Measurements from ENCODE around the gene PLCB4. TPM values are rescaled to one million over a fixed set of nuclear protein-coding genes. Genes with fewer than 3 reads are reported as not detected.
A peak's percentile ranks its signal among the peaks of the same experiment; 100 is the strongest.

PLCB4 gene
- total RNA-seq, 1 experiment from 2014 or later: 12.6 TPM

DNA sequence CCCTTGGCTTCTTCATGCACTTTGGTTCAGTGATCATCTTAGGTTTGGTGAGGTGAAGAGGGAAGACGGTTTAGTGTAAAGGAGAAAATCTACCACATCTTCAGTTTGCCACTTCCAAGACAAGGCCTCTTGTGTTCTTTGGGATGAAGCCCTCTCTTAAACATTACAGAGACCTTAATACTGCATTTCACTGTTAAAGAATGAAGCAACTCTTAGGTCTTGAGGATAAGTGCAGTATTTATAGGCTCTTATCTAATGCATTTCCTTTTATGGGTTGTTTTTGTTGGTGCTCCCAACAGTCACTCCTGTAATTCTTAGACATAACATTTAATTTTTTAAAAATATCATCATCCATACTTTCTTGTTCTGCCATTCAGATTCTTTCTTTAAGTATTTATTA is 305.6 kb downstream of the PLCB4 start (continued):
- TF ChIP-seq, protein P1, sequence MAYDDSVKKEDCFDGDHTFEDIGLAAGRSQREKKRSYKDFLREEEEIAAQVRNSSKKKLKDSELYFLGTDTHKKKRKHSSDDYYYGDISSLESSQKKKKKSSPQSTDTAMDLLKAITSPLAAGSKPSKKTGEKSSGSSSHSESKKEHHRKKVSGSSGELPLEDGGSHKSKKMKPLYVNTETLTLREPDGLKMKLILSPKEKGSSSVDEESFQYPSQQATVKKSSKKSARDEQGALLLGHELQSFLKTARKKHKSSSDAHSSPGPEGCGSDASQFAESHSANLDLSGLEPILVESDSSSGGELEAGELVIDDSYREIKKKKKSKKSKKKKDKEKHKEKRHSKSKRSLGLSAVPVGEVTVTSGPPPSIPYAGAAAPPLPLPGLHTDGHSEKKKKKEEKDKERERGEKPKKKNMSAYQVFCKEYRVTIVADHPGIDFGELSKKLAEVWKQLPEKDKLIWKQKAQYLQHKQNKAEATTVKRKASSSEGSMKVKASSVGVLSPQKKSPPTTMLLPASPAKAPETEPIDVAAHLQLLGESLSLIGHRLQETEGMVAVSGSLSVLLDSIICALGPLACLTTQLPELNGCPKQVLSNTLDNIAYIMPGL (CRISPR knock-in tag; IDR thresholded peaks at IDR 0.05): no peak
- TF ChIP-seq MYBL2 (CRISPR knock-in tag; IDR thresholded peaks at IDR 0.05) (no peak), TEAD1 (CRISPR knock-in tag; IDR thresholded peaks at IDR 0.05) (no peak), NR2C2 (CRISPR knock-in tag; IDR thresholded peaks at IDR 0.05) (no peak), SMAD4 (CRISPR knock-in tag; IDR thresholded peaks at IDR 0.05) (no peak), NR1H2 (CRISPR knock-in tag; IDR thresholded peaks at IDR 0.05) (no peak), ESRRA (CRISPR knock-in tag; IDR thresholded peaks at IDR 0.05; ENCODE audit: borderline replicate concordance) (no peak), TEAD4 (CRISPR knock-in tag; IDR thresholded peaks at IDR 0.05) (no peak), EMX1 (CRISPR knock-in tag; IDR thresholded peaks at IDR 0.05) (no peak), JUN (CRISPR knock-in tag; IDR thresholded peaks at IDR 0.05) (no peak), ATF1 (CRISPR knock-in tag; IDR thresholded peaks at IDR 0.05) (no peak)
- TF ChIP-seq, protein P2, sequence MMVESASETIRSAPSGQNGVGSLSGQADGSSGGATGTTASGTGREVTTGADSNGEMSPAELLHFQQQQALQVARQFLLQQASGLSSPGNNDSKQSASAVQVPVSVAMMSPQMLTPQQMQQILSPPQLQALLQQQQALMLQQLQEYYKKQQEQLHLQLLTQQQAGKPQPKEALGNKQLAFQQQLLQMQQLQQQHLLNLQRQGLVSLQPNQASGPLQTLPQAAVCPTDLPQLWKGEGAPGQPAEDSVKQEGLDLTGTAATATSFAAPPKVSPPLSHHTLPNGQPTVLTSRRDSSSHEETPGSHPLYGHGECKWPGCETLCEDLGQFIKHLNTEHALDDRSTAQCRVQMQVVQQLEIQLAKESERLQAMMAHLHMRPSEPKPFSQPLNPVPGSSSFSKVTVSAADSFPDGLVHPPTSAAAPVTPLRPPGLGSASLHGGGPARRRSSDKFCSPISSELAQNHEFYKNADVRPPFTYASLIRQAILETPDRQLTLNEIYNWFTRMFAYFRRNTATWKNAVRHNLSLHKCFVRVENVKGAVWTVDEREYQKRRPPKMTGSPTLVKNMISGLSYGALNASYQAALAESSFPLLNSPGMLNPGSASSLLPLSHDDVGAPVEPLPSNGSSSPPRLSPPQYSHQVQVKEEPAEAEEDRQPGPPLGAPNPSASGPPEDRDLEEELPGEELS (CRISPR knock-in tag; IDR thresholded peaks at IDR 0.05): no peak
- TF ChIP-seq, protein P3, sequence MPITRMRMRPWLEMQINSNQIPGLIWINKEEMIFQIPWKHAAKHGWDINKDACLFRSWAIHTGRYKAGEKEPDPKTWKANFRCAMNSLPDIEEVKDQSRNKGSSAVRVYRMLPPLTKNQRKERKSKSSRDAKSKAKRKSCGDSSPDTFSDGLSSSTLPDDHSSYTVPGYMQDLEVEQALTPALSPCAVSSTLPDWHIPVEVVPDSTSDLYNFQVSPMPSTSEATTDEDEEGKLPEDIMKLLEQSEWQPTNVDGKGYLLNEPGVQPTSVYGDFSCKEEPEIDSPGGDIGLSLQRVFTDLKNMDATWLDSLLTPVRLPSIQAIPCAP (CRISPR knock-in tag; IDR thresholded peaks at IDR 0.05): no peak
- TF ChIP-seq, protein P4, sequence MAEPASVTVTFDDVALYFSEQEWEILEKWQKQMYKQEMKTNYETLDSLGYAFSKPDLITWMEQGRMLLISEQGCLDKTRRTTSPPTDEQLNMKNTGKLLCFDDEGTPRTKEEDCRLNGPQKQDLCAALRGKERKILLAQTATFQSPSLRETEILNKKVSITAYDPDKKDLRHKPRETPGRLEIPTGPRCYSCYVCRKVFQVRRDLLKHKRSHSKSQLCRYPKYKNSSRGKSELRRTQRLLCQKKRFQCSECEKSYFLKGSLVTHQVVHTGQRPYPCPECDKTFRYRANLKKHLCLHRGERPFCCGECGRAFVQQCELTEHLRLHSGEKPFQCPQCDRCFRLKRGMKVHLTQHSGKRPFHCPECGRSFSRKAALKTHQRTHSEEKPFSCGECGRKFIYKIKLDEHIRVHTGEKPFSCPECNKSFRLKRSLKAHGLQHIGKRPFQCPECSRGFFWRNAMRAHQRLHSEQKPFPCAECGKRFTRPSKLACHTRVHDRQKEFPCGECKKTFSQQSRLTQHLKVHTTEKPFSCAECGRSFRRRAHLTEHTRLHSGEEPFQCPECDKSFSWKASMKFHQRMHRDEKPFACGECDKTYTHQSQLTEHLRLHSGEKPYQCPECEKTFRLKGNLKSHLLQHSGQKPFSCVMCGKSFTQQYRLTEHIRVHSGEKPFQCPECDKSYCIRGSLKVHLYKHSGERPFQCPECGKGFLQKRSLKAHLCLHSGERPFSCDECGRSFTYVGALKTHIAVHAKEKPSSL (CRISPR knock-in tag; conservative IDR thresholded peaks at IDR 0.05): no peak
- TF ChIP-seq, protein P5, sequence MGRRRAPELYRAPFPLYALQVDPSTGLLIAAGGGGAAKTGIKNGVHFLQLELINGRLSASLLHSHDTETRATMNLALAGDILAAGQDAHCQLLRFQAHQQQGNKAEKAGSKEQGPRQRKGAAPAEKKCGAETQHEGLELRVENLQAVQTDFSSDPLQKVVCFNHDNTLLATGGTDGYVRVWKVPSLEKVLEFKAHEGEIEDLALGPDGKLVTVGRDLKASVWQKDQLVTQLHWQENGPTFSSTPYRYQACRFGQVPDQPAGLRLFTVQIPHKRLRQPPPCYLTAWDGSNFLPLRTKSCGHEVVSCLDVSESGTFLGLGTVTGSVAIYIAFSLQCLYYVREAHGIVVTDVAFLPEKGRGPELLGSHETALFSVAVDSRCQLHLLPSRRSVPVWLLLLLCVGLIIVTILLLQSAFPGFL (CRISPR knock-in tag; IDR thresholded peaks at IDR 0.05; ENCODE audit: borderline replicate concordance): no peak
- TF ChIP-seq, protein P6, sequence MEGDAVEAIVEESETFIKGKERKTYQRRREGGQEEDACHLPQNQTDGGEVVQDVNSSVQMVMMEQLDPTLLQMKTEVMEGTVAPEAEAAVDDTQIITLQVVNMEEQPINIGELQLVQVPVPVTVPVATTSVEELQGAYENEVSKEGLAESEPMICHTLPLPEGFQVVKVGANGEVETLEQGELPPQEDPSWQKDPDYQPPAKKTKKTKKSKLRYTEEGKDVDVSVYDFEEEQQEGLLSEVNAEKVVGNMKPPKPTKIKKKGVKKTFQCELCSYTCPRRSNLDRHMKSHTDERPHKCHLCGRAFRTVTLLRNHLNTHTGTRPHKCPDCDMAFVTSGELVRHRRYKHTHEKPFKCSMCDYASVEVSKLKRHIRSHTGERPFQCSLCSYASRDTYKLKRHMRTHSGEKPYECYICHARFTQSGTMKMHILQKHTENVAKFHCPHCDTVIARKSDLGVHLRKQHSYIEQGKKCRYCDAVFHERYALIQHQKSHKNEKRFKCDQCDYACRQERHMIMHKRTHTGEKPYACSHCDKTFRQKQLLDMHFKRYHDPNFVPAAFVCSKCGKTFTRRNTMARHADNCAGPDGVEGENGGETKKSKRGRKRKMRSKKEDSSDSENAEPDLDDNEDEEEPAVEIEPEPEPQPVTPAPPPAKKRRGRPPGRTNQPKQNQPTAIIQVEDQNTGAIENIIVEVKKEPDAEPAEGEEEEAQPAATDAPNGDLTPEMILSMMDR (IDR thresholded peaks at IDR 0.05): no peak

DNA sequence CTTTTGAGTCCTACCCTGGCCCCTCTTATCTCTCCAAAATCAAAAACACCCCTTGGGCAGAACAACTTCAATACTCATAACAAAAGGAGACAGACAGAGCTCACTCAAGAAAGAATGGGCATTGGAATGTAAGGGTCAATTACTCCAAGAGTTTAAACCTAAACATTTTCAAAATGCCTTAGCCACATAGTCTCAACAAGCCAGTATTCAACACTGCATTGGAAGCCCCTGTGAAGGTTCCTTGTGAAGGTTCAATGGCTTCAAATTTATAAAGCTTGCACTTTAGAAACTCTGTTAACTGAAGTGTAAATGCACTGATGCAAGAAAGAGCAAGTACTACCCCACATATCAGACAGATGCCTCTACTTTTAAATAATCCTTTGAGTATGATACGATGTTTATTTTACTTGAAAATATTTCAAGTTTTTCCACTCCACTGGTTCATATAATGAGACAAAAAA is 306.4 kb downstream of the PLCB4 start:
- TF ChIP-seq NFE2L1 (CRISPR knock-in tag; IDR thresholded peaks at IDR 0.05): no peak
- TF ChIP-seq, protein P7, sequence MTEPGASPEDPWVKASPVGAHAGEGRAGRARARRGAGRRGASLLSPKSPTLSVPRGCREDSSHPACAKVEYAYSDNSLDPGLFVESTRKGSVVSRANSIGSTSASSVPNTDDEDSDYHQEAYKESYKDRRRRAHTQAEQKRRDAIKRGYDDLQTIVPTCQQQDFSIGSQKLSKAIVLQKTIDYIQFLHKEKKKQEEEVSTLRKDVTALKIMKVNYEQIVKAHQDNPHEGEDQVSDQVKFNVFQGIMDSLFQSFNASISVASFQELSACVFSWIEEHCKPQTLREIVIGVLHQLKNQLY (CRISPR knock-in tag; IDR thresholded peaks at IDR 0.05): no peak
- TF ChIP-seq, protein P8, sequence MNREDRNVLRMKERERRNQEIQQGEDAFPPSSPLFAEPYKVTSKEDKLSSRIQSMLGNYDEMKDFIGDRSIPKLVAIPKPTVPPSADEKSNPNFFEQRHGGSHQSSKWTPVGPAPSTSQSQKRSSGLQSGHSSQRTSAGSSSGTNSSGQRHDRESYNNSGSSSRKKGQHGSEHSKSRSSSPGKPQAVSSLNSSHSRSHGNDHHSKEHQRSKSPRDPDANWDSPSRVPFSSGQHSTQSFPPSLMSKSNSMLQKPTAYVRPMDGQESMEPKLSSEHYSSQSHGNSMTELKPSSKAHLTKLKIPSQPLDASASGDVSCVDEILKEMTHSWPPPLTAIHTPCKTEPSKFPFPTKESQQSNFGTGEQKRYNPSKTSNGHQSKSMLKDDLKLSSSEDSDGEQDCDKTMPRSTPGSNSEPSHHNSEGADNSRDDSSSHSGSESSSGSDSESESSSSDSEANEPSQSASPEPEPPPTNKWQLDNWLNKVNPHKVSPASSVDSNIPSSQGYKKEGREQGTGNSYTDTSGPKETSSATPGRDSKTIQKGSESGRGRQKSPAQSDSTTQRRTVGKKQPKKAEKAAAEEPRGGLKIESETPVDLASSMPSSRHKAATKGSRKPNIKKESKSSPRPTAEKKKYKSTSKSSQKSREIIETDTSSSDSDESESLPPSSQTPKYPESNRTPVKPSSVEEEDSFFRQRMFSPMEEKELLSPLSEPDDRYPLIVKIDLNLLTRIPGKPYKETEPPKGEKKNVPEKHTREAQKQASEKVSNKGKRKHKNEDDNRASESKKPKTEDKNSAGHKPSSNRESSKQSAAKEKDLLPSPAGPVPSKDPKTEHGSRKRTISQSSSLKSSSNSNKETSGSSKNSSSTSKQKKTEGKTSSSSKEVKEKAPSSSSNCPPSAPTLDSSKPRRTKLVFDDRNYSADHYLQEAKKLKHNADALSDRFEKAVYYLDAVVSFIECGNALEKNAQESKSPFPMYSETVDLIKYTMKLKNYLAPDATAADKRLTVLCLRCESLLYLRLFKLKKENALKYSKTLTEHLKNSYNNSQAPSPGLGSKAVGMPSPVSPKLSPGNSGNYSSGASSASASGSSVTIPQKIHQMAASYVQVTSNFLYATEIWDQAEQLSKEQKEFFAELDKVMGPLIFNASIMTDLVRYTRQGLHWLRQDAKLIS (CRISPR knock-in tag; IDR thresholded peaks at IDR 0.05; ENCODE audit: borderline replicate concordance): no peak
- H3K27ac Mint-ChIP-seq: peak overlapping the region; percentile 35
- no peak overlapping the region for H3K4me3 Mint-ChIP-seq
- DNase-seq (ENCODE audit: low spot score) (no peak), ATAC-seq (peak; percentile 92)
- ChIA-PET CTCF (interaction anchor here (0.8 to 1.4 kb wide), 4 partner anchors 18 to 615 kb away, joined by 3 to 6 read pairs (median 3); no protein-coding TSS in a partner anchor), POLR2A (no interaction called here)
- no peaks in the 10 kb centered on the region for H3K36me3 Mint-ChIP-seq
- no peaks in the 10 kb centered on the region for H3K27me3 Mint-ChIP-seq (ENCODE audit: low read depth)
- no peaks in the 10 kb centered on the region for H3K9me3 Mint-ChIP-seq
- H3K4me1 Mint-ChIP-seq: peaks cover 58% of the 10 kb centered on the region

Data from WTC11 (cell line).